ENCODE measurements around the gene KBTBD6.
"Not testable (repeated sequence)": the region's sequence is repeated elsewhere in the genome, so short reads cannot be mapped to it uniquely, and the experiment has no call there.

The KBTBD6 gene

GRCh38 chr13:41131660-41132511 lies 716 bp downstream of the KBTBD6 start:
- not testable (repeated sequence) for DNase-seq

- DNase-seq: not testable (repeated sequence)
These were observed 1.4 kb downstream of the KBTBD6 start for GRCh38 chr13:41131189-41131588.

GRCh38 chr13:41130356-41130755 lies 2.2 kb downstream of the KBTBD6 start:
- DNase-seq: no peak

- no peak for DNase-seq
These were observed 4.9 kb downstream of the KBTBD6 start for GRCh38 chr13:41127701-41128100.

GRCh38 chr13:41122838-41123237 lies 9.8 kb downstream of the KBTBD6 start:
- DNase-seq: no peak

- no peak for DNase-seq
These were observed 14.7 kb downstream of the KBTBD6 start for GRCh38 chr13:41117869-41118268.

- DNase-seq: no peak
These were observed 21.1 kb downstream of the KBTBD6 start for GRCh38 chr13:41111454-41111853.

GRCh38 chr13:41107584-41108014 lies 25.0 kb downstream of the KBTBD6 start:
- no peak for DNase-seq

GRCh38 chr13:41107104-41107571 lies 25.5 kb downstream of the KBTBD6 start:
- no peak for DNase-seq

GRCh38 chr13:41099986-41100385 lies 32.6 kb downstream of the KBTBD6 start:
- DNase-seq: no peak

- DNase-seq: no peak
These were observed 33.8 kb downstream of the KBTBD6 start for GRCh38 chr13:41098761-41099160.

GRCh38 chr13:41095681-41096080 lies 36.9 kb downstream of the KBTBD6 start:
- not testable (repeated sequence) for DNase-seq

- no peak for DNase-seq
These were observed 46.5 kb downstream of the KBTBD6 start for GRCh38 chr13:41085961-41086585.

- DNase-seq: no peak
These were observed 52.9 kb downstream of the KBTBD6 start for GRCh38 chr13:41079725-41080124.

All from activated gamma-delta T cell (primary cell).